Right atrium auricular region (tissue), 2 donors: ENCODE results near the gene FAM180B. TPM values are rescaled to one million over a fixed set of nuclear protein-coding genes. Genes with fewer than 3 reads are reported as not detected.

Experiments
- total RNA-seq, 2 donors: library from RNA; depleted of rRNA; stranded (reverse); fragments of >200 nt; gene quantifications; one replicate each; pipeline ENCODE4 v1.1.0, GENCODE V29; 2016

Gene FAM180B
- total RNA-seq, 2 donors from 2014 or later = 0.89 TPM; not detected in 1

Other genes with a start within 250 kb of the FAM180B start
- gene MYBPC3, start 234.0 kb upstream of the FAM180B start, total RNA-seq = 1,000 to 10,000 TPM in 1 of 2 donors, 100 to 1,000 TPM in 1; 797 to 1,210 TPM
- 10 to 100 TPM in 1 of 2 donors, 1 to 10 TPM in 1; 7.5 to 23.1 TPM for gene SPI1, start 208.1 kb upstream of the FAM180B start, total RNA-seq
- gene SLC39A13, start 178.1 kb upstream of the FAM180B start, total RNA-seq = 10 to 100 TPM; 78.4 to 79.8 TPM
- gene PSMC3, start 160.2 kb upstream of the FAM180B start, total RNA-seq = 100 to 1,000 TPM; 130 to 177 TPM
- not detected for gene RAPSN, start 137.5 kb upstream of the FAM180B start, total RNA-seq
- 10 to 100 TPM; 57.1 to 65.9 TPM for gene CELF1, start 33.5 kb upstream of the FAM180B start, total RNA-seq
- 10 to 100 TPM; 26.9 to 50.1 TPM for gene PTPMT1, start 21.1 kb upstream of the FAM180B start, total RNA-seq
- 10 to 100 TPM; 11.7 to 21.7 TPM for gene KBTBD4, start 7.7 kb upstream of the FAM180B start, total RNA-seq
- 100 to 1,000 TPM in 1 of 2 donors, 10 to 100 TPM in 1; 93.4 to 125 TPM for gene NDUFS3, start 7.6 kb upstream of the FAM180B start, total RNA-seq
- under 1 TPM in 1 of 2 donors, not detected in 1; 0.86 TPM for gene C1QTNF4, start 7.7 kb downstream of the FAM180B start, total RNA-seq
- gene MTCH2, start 55.9 kb downstream of the FAM180B start, total RNA-seq = 10 to 100 TPM; 40.9 to 52.4 TPM
- gene AGBL2, start 128.7 kb downstream of the FAM180B start, total RNA-seq = not detected
- gene FNBP4, start 180.7 kb downstream of the FAM180B start, total RNA-seq = 10 to 100 TPM; 31.0 to 37.8 TPM